GM10248 (cell line): ENCODE results near the gene SPINK9.

Experiments used
- CTCF ChIA-PET: fragments of 300-600 bp; sonication (Branson Sonifier 250); formaldehyde crosslinking; extraction: SDS; loops from one replicate; lab custom pipeline; 2021; ENCODE audit warnings: antibody characterized with exemption; lab: Yijun Ruan, JAX
- POLR2A ChIA-PET: fragments of 350-650 bp; sonication (Branson Sonifier 250); formaldehyde crosslinking; extraction: SDS; loops from one replicate; lab custom pipeline; 2020; ENCODE audit warnings: antibody characterized with exemption; lab: Yijun Ruan, JAX
- DNase-seq: peaks from one replicate; pipeline ENCODE4 v3.0.0; 2012; ENCODE audit errors: extremely low spot score
- CTCF ChIP-seq: IDR thresholded peaks from 2 replicates; pipeline ENCODE4 v1.5.1; 2012; ENCODE audit warnings: mild to moderate bottlenecking, low read depth; ENCODE audit errors: extremely low read depth, missing control alignments, control extremely low read depth

SPINK9 gene

GRCh38 chr5:148376198-148376597 lies 40.8 kb downstream of the SPINK9 start:
- no peak for TF ChIP-seq CTCF
- no peak for DNase-seq
- CTCF ChIA-PET = interaction anchor here (1.5 kb wide), 1 partner anchor 36 kb away, joined by 5 read pairs; no protein-coding TSS in a partner anchor
- POLR2A ChIA-PET = no interaction called here

DNA sequence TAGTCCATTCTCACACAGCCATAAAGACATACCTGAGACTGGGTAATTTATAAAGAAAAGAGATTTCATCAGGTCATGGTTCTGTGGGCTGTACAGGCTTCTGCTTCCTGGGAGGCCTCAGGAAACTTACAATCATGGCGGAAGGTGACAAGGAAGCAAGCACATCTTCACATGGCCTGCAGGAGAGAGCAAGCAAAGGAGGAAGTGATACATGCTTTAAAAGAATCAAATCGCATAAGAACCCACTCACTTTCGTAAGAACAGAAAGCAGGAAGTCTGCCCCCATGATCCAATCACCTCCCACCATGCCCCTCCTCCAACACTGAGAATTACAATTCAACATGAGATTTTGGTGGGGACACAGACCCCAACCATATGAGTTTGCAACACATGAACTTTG lies 43.3 kb downstream of the SPINK9 start:
- no peak for TF ChIP-seq CTCF
- DNase-seq = no peak
- POLR2A ChIA-PET = no interaction called here
- CTCF ChIA-PET = no interaction called here

GRCh38 chr5:148379340-148379739 lies 44.0 kb downstream of the SPINK9 start:
- no peak for TF ChIP-seq CTCF
- DNase-seq = no peak
- ChIA-PET CTCF (no interaction called here), POLR2A (no interaction called here)

GRCh38 chr5:148381906-148382305 lies 46.5 kb downstream of the SPINK9 start:
- DNase-seq = no peak
- no peak for TF ChIP-seq CTCF
- CTCF ChIA-PET = interaction anchor here (1.1 to 1.2 kb wide), 2 partner anchors 10 to 63 kb away, joined by 3 to 5 read pairs; no protein-coding TSS in a partner anchor
- POLR2A ChIA-PET = no interaction called here

DNA sequence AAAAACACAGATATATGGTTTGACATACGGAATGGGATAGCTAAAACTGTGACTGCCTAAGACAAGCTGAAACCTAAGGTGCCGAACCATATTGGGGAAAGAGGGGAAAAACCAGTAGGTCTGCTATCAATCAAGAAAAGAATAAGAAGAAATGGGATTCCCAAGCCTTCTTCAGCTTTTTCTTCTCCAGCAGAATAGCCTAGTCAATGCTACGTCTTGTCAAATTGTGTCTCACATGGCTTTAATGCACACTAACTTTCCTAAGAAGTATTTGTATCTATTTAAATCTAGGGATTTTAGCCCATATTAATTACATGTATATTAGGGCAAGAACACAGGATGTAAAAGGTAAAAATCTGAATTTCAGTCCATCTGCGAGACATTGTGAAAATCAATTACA lies 47.6 kb downstream of the SPINK9 start:
- no peak for TF ChIP-seq CTCF
- ChIA-PET POLR2A (no interaction called here), CTCF (interaction anchor here (0.6 to 1.2 kb wide), 2 partner anchors 11 to 1945 kb away, joined by 3 to 5 read pairs; no protein-coding TSS in a partner anchor)
- no peak for DNase-seq

GRCh38 chr5:148383564-148384379 lies 48.4 kb downstream of the SPINK9 start, which contains the start of gene FBXO38:
TSS of gene FBXO38 (plus strand) at chr5:148383958. CDS start at chr5:148394777, 10,819 bp downstream.
- POLR2A ChIA-PET = no interaction called here
- TF ChIP-seq CTCF = peak; percentile 6
- CTCF ChIA-PET = interaction anchor here (1.3 to 1.5 kb wide), 2 partner anchors 9 kb away, joined by 3 to 9 read pairs; no protein-coding TSS in a partner anchor
- DNase-seq = peak; percentile 93
